ENCODE measurements around the gene DPH1.

The DPH1 gene

DNA sequence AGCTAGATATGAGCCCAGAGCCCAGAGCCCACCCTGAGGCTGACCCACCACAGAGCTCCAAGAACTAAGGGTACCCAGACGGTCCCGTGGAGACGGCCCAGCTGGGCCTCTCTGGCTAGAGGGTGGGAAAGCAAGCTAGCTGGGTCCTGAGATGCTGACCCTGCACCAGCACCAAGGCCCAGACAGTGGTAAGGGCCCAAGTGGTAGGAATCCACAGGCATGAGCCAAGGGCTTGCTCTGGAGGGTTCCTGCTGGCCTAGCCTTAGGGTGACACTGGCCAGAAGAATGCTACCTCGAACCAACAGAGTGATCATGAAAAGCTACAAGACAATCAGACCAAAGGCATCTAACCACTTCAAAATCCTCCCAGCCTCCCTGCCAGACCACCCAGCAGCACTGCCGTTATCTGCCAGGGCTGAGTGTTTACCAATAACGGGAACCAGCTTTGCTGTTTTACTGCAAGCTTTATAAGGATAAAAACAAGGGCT lies 38.1 kb downstream of the DPH1 start:
- no peaks in the 10 kb centered on the region; the same call in 1 of the 2 replicates for H3K4me1 ChIP-seq (ENCODE audit: control insufficient read depth, insufficient read depth, low read length)
- TF ChIP-seq ZNF791 (tag by site-specific recombination; IDR thresholded peaks at IDR 0.05) = no peak
- no peak for TF ChIP-seq ZFP3 (tag by site-specific recombination; IDR thresholded peaks at IDR 0.05; ENCODE audit: low read depth)
- TF ChIP-seq, protein P1, sequence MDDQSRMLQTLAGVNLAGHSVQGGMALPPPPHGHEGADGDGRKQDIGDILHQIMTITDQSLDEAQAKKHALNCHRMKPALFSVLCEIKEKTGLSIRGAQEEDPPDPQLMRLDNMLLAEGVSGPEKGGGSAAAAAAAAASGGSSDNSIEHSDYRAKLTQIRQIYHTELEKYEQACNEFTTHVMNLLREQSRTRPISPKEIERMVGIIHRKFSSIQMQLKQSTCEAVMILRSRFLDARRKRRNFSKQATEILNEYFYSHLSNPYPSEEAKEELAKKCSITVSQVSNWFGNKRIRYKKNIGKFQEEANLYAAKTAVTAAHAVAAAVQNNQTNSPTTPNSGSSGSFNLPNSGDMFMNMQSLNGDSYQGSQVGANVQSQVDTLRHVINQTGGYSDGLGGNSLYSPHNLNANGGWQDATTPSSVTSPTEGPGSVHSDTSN (CRISPR knock-in tag; IDR thresholded peaks at IDR 0.05) = no peak
- TF ChIP-seq ZNF214 (tag by site-specific recombination; IDR thresholded peaks at IDR 0.05; ENCODE audit: borderline replicate concordance) = no peak
- TF ChIP-seq, protein P2, sequence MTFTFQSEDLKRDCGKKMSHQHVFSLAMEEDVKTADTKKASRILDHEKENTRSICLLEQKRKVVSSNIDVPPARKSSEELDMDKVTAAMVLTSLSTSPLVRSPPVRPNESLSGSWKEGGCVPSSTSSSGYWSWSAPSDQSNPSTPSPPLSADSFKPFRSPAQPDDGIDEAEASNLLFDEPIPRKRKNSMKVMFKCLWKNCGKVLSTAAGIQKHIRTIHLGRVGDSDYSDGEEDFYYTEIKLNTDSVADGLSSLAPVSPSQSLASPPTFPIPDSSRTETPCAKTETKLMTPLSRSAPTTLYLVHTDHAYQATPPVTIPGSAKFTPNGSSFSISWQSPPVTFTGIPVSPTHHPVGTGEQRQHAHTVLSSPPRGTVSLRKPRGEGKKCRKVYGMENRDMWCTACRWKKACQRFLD (tag by site-specific recombination; IDR thresholded peaks at IDR 0.05) = no peak
- no peak for TF ChIP-seq ZNF292 (tag by site-specific recombination; IDR thresholded peaks at IDR 0.05; ENCODE audit: borderline replicate concordance, low read depth)
- no peak for TF ChIP-seq ZNF266 (tag by site-specific recombination; IDR thresholded peaks at IDR 0.05; ENCODE audit: low read depth)
- no peak for TF ChIP-seq YY1 (tag by site-specific recombination; IDR thresholded peaks at IDR 0.05)
- no peak for TF ChIP-seq ZBTB17 (tag by site-specific recombination; IDR thresholded peaks at IDR 0.05)
- TF ChIP-seq KLF7 (tag by site-specific recombination; IDR thresholded peaks at IDR 0.05; ENCODE audit: borderline replicate concordance) = no peak
- no peak for TF ChIP-seq ZNF529 (tag by site-specific recombination; IDR thresholded peaks at IDR 0.05; ENCODE audit: insufficient replicate concordance)
- no peak for TF ChIP-seq TRIM28 (IDR thresholded peaks at IDR 0.05; ENCODE audit: borderline replicate concordance, low read length)
- TF ChIP-seq ZNF416 (tag by site-specific recombination; IDR thresholded peaks at IDR 0.05) = no peak
- TF ChIP-seq ZNF133 (tag by site-specific recombination; IDR thresholded peaks at IDR 0.05) = no peak
- TF ChIP-seq ZNF530 (tag by site-specific recombination; IDR thresholded peaks at IDR 0.05; ENCODE audit: low read depth) = no peak
- TF ChIP-seq ZNF114 (tag by site-specific recombination; IDR thresholded peaks at IDR 0.05) = no peak
- TF ChIP-seq ZNF169 (tag by site-specific recombination; IDR thresholded peaks at IDR 0.05) = no peak
- TF ChIP-seq HOXC10 (CRISPR knock-in tag; IDR thresholded peaks at IDR 0.05) = no peak
- TF ChIP-seq ZNF558 (tag by site-specific recombination; IDR thresholded peaks at IDR 0.05) = no peak
- no peaks in the 10 kb centered on the region for H3K9me3 ChIP-seq (ENCODE audit: control insufficient read depth, insufficient read depth, low read depth, low read length)
- H3K36me3 ChIP-seq (ENCODE audit: control insufficient read depth in 2 of 2, insufficient read depth in 1 of 2, low read length in 2 of 2) = peaks cover 0 to 84% of the 10 kb centered on the region in 2 experiments; a peak in 1 of 3 replicates
- POLR2A ChIA-PET = no interaction called here
- H3K4me3 ChIP-seq (ENCODE audit: low read depth, low read length) = no peak overlapping the region
- CTCF ChIA-PET = interaction anchor here (0.6 to 2.2 kb wide), 4 partner anchors 13 to 177 kb away, joined by 3 to 11 read pairs (median 5); partner anchors contain the start of gene HIC1
- H3K27ac ChIP-seq (ENCODE audit: extremely low read depth, low read depth, low read length) = no peak overlapping the region

DNA sequence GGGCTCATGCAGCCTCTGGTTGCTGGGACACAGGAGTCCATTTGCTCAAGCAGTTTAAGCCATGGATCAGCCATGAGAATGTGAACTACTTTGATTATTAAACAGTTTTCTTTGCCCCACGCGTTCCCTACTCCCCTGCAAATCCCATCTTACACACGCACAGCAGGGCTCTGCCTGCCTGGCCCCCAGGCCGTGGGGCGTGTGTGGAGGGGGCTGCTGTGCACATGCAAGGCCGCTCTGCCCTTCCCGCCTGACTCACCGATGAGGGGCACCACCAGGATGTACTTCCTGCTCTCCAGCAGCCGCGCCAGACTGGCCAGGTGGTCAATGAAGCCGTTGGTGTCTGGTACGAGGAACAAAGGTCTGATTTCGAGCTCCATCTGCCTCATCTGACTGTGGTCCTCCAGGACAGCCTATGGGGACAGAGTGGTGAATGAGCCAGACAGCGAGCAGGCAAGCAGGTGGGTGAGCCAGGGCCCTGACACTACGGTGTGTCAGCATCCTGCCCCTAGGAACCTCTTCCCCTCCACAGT lies 38.6 kb downstream of the DPH1 start:
- Histone ChIP-seq H3K27ac (ENCODE audit: extremely low read depth, low read depth, low read length) (no peak overlapping the region), H3K9me3 (ENCODE audit: control insufficient read depth, insufficient read depth, low read depth, low read length) (no peaks in the 10 kb centered on the region), H3K36me3 (ENCODE audit: control insufficient read depth in 2 of 2, insufficient read depth in 1 of 2, low read length in 2 of 2) (peaks cover 0 to 84% of the 10 kb centered on the region in 2 experiments; a peak in 1 of 3 replicates), H3K4me1 (ENCODE audit: control insufficient read depth, insufficient read depth, low read length) (no peaks in the 10 kb centered on the region; the same call in 1 of the 2 replicates), H3K4me3 (ENCODE audit: low read depth, low read length) (no peak overlapping the region)
- POLR2A ChIA-PET = no interaction called here
- CTCF ChIA-PET = interaction anchor here (0.6 to 2.2 kb wide), 4 partner anchors 14 to 184 kb away, joined by 3 to 11 read pairs (median 6); partner anchors contain the start of gene HIC1
- TF ChIP-seq GLIS1 (tag by site-specific recombination; IDR thresholded peaks at IDR 0.05) (no peak), ZNF571 (tag by site-specific recombination; IDR thresholded peaks at IDR 0.05) (no peak)

Data from HEK293 (cell line).